HG03060 (cell line): ENCODE data around the gene GSTK1.
A peak's percentile ranks its signal among the peaks of the same experiment; 100 is the strongest.
"Not testable (repeated sequence)": the region's sequence is repeated elsewhere in the genome, so short reads cannot be mapped to it uniquely, and the experiment has no call there.

ENCODE experiments used
- ATAC-seq: cut with Tn5 transposase; IDR thresholded peaks from one replicate; pipeline ENCODE4 v1.9.1; 2021; ENCODE audit warnings: low read depth, moderate number of reproducible peaks; ENCODE audit not compliant: unreplicated experiment

Gene GSTK1

DNA sequence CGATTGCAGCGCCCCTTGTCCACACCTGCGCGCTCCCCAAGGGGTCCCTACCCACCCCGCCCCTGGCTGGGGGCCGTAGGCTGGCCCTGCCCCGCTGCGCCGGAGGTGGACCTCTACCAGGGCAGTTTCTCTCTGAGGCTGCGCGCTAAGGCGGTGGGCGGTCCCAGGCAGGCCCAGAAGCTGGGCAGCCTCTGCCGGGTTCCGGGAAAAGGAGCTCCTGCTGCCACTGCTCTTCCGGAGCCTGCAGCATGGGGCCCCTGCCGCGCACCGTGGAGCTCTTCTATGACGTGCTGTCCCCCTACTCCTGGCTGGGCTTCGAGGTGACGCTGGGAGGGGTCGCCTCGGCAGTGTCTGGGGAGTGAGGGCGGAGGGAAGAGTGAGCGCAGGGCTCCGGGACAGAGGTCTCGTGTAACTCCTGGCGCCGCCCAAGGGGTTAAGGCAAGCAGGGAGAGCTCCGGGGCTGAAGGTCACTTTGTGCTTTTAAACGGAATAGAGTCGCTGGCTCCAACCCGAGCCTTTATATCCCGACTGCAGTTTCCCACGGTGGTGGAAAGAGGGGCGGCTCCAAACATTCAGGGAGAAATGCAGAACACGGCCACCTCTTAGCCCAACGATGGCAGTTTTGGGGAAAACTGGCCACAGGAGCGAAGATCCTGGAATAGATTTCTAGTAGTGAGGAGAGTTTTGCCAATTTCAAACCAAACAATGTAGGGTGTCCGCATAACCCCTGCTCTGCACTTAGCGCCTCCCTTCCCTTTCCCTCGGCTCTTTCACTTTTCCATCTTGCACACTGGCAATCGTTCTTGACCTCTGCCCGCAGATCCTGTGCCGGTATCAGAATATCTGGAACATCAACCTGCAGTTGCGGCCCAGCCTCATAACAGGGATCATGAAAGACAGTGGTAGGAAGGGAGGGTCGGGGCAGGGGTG is at the start of gene GSTK1:
Gene GSTK1, plus strand, starts transcription at position 176 of the 930 bp plus-strand sequence. Its CDS starts 73 bp downstream, at position 249.
- ATAC-seq = peak; percentile 90

DNA sequence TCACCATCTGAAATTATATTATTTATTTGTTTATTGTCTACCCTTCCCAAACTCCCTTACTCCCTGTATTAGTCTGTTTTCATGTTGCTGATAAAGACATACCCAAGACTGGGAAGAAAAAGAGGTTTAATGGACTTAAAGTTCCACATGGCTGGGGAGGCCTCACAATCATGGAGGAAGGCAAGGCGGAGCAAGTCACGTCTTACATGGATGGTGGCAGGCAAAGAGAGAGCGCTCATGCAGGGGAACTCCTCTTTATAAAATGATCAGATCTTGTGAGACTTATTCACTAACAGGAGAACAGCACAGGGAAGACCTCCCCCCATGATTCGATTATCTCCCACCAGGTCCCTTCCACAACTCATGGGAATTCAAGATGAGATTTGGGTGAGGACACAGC is 49.8 kb upstream of the GSTK1 start:
- ATAC-seq = not testable (repeated sequence)

DNA sequence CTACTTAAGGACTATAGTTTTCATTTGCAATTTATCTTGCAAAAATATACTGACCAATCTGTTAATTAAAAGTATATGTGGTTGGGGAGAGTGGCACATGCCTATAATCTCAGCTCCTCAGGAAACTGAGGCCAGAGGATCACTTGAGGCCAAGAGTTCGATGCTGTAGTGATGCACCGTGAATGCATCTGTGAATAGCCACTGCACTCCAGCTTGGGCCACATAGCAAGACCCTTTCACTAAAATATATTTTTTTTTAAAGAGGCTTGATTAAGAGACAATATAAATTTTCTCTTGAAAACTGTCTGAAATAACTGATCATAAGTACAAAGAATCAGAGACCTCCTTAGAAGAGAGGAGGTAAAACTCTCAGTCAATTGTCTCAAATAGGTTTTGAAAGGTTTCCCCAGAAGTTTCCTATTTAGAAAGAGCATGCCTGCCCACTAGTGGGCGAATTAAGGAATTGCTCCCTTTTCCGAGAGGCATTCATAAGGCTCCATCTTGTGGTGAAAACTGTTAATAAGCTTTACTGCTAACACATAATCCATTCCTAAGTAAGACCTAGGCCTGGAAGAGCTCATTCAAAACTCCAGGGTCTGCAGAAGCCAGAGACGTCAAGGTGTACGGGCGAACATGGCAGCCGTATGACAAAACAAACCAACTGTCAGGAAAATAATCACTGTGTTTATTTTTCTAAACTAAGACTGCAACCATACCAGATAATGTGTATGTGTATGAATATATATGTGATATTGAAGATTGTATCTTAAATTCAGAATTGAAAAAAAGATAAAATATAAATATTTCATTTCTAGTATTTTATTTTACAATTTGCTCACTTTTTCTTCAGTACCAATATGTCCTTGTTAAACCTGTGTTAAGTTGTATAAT is 48.2 kb upstream of the GSTK1 start:
- ATAC-seq = no peak

DNA sequence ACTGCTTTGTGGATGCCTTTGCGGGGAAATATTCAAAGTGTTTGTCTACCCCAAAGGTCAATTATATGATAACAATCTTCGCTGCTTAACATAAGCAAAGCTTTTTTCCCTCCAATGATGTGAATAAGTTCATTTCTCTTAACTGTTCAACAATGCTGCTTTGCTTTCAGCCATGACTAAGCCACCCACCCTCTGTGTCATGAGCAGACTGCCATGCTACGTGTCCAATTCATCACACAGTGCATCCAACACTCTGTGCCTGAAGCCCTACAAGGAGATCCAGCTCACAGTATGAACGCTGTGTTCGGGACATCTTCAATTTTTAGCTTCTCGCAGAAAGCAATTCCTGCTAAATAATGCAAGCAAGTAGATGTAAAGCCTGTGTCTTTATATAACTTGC is 47.1 kb upstream of the GSTK1 start:
- ATAC-seq = no peak

DNA sequence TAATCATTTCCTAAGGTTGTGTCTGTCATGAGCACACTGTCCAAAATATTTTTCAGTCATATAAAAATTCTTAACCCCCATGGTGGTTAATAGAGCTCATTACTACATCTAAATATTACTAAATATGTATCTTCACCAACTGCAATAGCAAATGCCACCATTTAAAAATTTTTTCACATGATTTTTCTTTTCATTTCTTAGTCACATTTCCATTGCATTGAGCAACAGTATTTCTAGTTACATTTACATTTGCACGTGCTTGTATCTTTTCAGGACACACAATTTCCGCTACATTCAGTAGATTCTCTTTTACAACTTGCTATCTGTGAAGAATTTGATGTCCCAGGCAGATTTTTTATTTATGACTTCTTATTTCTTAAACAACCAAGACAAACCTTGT is 46.6 kb upstream of the GSTK1 start:
- ATAC-seq = no peak

DNA sequence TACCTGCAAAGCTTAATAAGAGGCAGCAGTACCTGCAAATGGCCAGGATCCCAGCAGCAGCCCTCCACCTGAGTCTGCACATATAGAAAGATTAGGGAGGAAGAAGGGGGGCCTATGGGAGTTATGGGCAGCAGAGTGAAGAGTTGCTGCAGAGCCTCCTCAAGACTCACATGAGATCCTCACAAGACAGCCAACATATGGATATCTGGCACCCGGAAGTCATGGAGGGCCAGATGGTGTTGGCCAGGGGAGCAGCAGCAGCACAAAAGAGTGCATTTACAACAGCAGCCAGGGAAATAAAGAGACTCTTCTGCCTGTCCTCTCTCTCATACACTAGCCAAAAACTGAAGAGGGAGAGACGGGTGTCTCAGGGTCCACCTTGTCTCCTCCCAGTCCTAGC is 45.4 kb upstream of the GSTK1 start:
- no peak for ATAC-seq

DNA sequence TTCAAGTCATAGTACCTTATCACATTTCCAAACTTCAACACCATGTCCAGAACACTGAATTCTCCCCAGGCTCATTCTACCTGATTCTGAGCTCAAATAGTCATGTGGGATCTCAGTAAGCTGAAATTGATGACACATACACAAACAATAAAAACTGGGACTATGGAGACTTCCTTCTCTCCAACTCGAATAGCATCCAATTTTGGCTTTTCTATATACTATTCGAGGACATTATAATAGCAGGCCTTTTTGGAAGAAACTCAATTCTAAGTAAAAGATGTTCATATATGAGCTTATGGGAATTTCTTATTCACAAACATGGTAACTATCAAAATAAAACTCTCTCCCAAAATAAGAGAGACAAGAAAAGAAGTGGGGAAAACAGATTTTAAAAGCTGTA is 42.0 kb upstream of the GSTK1 start:
- no peak for ATAC-seq

DNA sequence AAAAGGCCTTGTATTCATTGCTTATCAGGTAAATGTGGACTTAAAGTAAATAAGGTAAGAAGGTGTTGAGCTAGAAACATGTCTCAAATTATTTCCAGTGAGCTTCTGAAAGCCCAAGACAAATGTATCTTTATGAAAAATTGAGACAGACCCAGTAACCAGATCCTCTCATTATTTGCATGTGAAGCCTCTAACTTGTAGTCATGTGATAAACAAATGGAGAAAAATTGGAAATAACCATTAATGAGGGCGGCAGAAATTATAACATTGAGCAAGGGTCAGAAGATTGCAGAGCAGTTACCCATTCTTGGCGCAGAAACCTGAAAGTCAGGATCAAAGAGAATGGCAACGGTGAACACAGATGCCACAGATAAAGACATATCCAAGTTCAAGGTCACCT is 41.5 kb upstream of the GSTK1 start, which contains the start of gene TAS2R40:
Gene TAS2R40, plus strand, starts transcription at position 301 of the 400 bp plus-strand sequence. Its CDS starts 42 bp downstream, at position 343.
- no peak for ATAC-seq

DNA sequence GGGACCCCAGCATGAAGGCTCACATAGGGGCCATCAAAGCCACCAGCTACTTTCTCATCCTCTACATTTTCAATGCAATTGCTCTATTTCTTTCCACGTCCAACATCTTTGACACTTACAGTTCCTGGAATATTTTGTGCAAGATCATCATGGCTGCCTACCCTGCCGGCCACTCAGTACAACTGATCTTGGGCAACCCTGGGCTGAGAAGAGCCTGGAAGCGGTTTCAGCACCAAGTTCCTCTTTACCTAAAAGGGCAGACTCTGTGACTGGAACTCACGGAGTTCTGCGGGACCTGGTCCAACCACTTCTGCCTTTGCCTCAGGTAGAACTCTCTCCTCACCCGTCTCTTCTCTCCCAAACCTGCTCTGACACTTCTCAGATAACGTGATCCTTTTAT is 40.5 kb upstream of the GSTK1 start:
- no peak for ATAC-seq

DNA sequence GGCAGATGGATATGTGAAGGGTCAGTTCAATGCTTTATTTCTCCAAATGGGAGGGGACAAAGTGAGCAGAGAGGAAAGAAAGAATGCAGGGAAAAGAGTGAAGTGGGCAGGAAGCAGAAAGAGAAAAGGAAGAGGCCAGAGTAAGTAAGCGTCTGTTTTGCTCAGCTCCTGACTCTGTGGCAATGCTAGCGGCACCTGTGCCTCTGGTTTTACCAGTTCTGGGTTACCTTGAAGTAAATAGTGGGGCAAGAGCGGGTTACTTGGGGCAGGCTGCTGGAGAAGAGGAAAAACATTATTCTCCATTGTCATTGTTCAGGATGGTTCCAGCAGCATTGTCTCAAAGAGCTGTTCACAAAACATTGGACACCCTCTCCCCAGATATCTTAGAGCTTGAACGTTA is 39.5 kb upstream of the GSTK1 start:
- ATAC-seq = no peak

DNA sequence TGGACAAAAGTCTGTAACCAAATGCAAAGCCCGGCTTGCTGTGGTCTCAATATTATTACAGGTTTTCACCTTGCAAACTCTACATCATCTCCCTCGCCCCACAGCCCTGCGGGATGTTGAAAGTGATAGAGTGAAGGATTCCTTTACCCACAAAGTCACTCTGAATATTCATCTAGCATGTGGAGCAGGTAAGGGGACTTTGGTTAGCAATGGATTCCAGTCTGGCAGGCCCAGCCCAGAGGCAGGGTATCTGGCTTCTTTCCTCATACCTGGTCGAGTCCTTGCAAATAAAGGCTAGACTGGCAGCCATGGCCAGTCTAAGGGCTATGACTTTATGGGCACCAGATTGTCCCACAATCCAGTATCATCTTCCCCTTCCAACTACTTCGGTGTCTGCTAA is 38.2 kb upstream of the GSTK1 start:
- ATAC-seq = no peak

DNA sequence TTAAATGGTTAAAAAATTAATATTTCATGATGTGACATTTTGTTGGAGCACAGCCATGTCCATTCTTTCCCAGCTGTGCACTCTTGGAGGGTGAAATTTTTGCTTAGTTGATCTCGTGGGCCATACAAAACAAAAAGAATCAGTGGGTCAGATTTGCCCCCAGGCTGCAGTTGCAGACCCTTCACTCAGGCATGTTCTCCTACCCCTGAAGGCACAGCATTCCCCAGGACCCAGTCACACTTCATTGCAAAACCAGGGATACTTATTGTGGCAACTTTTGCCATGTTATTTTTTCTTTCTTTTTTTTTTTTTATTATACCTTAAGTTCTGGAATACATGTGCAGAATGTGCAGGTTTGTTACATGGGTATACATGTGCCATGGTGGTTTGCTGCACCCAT is 35.4 kb upstream of the GSTK1 start:
- no peak for ATAC-seq

DNA sequence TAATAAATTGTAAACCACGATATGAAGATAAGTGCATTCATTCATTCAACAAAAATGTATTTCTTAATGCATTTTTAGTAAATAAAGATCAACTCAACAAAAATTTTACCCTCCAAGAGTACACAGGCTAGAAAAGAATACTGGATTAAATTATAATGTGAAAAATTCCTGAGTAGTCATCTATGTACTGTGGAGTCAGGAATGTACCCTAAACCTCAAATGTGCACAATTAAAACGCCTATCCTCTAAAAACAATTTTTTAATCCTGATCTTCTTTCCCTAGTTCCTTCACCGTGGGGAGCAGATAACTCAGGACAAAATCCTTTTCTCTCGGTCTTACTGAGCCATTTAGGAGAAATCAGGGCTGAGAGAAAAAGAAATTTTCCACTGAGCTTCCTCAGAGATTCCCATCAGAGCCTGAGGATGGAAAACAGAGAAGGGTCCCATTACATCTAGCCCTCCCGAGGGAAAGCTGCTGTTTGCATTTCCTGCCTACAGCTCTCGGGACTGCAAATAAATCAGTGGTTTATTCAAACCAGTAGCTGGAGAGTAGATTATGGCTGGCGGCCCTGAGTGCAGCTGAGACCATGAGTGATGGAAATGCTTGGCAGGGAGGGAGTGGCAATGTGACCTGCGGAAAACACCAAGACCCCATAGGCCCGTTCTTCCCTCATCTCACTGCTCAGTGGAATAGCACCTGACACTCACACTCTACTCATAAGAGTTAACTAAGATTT is 34.0 kb upstream of the GSTK1 start:
- ATAC-seq = no peak

DNA sequence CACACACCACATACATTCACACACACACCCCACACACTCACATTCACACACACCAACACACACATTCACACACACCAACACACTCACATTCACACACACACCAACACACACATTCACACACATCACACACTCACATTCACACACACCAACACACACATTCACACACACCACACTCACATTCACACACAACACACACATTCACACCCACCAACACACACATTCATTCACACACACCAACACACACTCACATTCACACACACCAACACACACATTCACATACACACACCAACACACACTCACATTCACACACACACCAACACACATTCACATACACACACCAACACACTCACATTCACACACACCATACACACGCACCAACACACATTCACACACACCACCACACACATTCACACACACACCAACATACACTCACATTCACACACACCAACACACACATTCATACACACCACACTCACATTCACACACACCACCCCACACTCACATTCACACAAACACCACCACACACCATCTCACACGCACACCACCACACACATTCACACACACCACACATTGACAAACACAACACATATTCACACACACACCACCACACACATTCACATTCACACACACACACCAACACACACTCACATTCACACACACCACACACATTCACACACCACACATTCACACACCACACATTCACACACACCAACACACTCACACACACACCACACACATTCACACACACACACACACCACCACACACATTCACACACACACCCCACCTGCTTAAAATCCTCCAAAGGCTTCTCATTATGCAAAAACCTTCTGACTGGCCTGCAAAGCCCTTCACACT is 32.4 kb upstream of the GSTK1 start:
- no peak for ATAC-seq

DNA sequence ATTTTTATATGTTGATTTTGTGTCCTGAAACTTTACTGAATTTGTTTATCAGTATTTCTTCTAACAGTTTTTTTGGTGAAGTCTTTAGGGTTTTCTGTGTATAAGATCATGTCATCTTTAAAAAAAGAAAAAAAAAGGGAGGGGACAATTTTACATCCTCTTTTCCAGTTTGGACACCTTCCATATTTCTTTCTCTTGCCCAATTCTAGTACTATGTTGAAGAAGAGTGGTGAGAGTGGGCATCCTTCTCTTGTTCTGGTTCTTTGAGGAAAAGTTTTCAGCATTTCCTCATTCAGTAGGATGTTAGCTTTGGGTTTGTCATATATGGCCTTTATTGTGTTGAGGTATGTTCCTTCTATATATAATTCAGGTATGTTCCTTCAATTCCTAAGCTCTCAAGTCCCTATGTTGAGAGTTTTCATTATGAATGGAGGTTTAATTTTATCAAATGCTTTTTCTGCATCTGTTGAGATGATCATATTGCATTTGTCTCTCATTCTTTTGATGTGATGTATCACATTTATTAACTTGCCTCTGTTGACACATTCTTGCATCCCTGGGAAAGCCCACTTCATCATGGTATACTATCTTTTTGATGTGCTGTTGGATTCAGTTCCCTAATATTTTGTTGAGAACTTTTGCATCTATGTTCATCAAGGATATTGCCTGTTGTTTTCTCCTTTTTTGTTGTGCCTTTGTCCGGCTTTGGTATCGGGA is 29.3 kb upstream of the GSTK1 start:
- ATAC-seq = no peak

DNA sequence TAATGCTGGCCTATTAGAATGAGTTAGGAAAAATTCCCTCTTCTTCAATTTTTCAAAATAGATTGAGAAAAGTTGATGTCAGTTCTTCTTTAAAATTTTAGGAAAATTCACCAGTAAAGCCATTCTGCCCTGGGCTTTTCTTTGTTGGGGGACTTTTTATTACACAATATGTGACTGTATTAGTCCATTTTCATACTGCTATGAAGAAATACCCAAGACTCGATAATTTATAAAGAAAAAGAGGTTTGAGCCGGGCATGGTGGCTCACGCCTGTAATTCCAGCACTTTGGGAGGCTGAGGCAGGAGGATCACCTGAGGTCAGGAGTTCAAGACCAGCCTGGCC is 28.7 kb upstream of the GSTK1 start:
- no peak for ATAC-seq

DNA sequence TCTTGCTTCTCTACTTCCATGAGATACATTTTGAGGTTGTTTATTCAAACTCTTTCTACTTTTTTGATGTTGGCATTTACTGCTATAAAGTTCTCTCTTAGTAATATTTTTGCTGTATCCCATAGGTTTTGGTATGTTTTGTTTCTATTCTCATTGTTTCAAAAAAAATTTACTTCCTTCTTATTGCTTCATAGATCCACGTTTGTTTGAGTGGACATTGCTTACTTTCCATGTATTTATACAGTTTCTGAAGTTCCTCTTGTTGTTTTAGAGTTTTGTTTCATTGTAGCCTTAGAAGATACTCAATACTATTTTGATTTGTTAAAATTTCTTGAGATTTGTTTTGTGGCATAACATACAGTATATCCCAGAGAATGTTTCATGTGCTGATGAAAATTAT is 27.7 kb upstream of the GSTK1 start:
- no peak for ATAC-seq

DNA sequence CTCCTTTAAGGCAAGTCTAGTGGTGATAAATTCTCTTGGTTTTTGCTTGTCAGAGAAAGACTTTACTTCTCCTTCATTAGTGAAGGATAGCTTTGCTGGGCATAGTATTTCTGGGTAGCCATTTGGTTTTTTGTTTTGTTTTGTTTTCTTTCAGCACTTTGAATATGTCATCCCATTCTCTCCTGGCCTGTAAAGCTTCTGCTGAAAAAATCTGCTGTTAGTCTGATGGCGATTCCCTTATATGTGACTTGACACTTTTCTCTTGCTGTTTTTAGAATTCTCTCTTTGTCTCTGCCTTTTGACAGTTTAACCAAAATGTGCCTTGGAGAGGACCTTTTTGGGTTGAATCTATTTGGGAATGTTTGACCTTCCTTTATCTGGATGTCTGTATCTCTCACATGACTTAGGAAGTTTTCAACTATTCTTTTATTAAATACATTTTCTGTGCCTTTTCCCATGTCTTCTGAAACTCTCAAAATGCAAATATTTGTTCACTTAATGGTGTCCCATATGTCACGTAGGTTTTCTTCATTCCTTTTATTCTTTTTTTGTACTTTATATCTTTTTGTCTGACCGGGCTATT is 26.7 kb upstream of the GSTK1 start:
- no peak for ATAC-seq

DNA sequence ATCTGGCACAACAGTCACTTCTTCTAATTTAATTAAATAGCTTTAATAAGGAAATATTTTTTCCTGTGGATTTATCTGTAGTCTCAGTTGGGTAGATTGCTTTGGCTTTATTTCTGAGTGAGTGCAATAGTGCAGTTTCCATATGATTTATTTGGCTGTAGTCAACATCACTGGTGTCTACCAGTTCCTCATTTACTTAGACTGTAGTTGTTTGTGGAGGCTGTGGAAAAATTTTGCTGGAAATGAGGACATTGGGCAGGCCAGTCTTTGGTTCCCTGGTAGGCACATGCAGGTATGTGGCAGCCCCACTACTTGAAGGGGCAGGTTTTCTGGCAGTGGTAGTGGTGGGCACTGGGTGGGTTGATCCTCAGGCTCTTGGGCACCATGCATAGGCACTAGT is 25.9 kb upstream of the GSTK1 start:
- no peak for ATAC-seq
